Measurements from ENCODE around the gene MFSD6L. TPM values are rescaled to one million over a fixed set of nuclear protein-coding genes. Genes with fewer than 3 reads are reported as not detected.

MFSD6L gene
- total and polyA plus RNA-seq, 10 of the 15 experiments (the other 5 are each of a cell fraction or from before 2014, with no cell fraction given): 0.39 to 3.1 (median 1.1) TPM

- no peaks in the 10 kb centered on the region; a peak in 1 of 4 replicates for H3K27me3 ChIP-seq (replicated peaks in 1 of 2; ENCODE audit: control insufficient read depth in 2 of 2, insufficient read depth in 2 of 2, low read length in 1 of 2)
- 33% methylated on average over 12 of the region's 12 CpGs for WGBS (ENCODE audit: insufficient coverage, insufficient replicate concordance, low lambda C conversion rate, missing lambda C conversion rate)
- RAD21 ChIA-PET (ENCODE audit: unreplicated experiment): interaction anchor here (1.1 to 1.2 kb wide), 3 partner anchors 33 to 245 kb away, joined by 3 to 5 read pairs (median 5); no protein-coding TSS in a partner anchor
- in situ Hi-C loops (cut with MboI) (no loop called here), intact Hi-C loops (cut with micrococcal nuclease; ENCODE audit: unreplicated experiment) (loop anchor here (1.0 to 2.0 kb wide), 2 partner anchors 142 to 245 kb away; no protein-coding TSS in a partner anchor)
- H3K4me2 ChIP-seq (ENCODE audit: control insufficient read depth, insufficient read depth): no peak overlapping the region
- CTCF ChIA-PET: interaction anchor here (0.6 to 8.5 kb wide), 6 partner anchors 33 to 344 kb away, joined by 3 to 69 read pairs (median 14); no protein-coding TSS in a partner anchor
- H3K4me1 ChIP-seq (ENCODE audit: control insufficient read depth, insufficient read depth, low read length): no peaks in the 10 kb centered on the region
- no peak overlapping the region for H3K9ac ChIP-seq (ENCODE audit: control insufficient read depth, insufficient read depth, low read length)
- no peaks in the 10 kb centered on the region for H3K79me2 ChIP-seq (ENCODE audit: control insufficient read depth, insufficient read depth, low read length)
- H3K27ac ChIP-seq (ENCODE audit: control insufficient read depth, insufficient read depth): no peak overlapping the region
- H2AFZ ChIP-seq (ENCODE audit: control insufficient read depth, low read depth, low read length): no peak overlapping the region
- no peak for FAIRE-seq
- no peaks in the 10 kb centered on the region; the same call in 2 of the 3 replicates for H3K9me3 ChIP-seq (replicated peaks; ENCODE audit: control insufficient read depth, insufficient read depth, low read length)
- POLR2A ChIA-PET: no interaction called here
- no peak overlapping the region for H3K4me3 ChIP-seq
- H4K20me1 ChIP-seq (ENCODE audit: control insufficient read depth, insufficient read depth): no peaks in the 10 kb centered on the region
- DNase-seq (ENCODE audit: low read depth, low spot score): no peak
- no peak for TF ChIP-seq PML (IDR thresholded peaks at IDR 0.05; ENCODE audit: low read length)
- TF ChIP-seq CREM (IDR thresholded peaks at IDR 0.05; ENCODE audit: low read depth): peak; percentile 29; the same call in 1 of the 2 replicates
- TF ChIP-seq ZSCAN29 (IDR thresholded peaks at IDR 0.05): no peak
- no peak for TF ChIP-seq IKZF2 (IDR thresholded peaks at IDR 0.05)
- peak; percentile 90 for TF ChIP-seq ATF7 (IDR thresholded peaks at IDR 0.05; ENCODE audit: low read depth)
- no peak for TF ChIP-seq GATAD2B (conservative IDR thresholded peaks at IDR 0.05; ENCODE audit: low read depth)
- TF ChIP-seq JUND (IDR thresholded peaks at IDR 0.05; ENCODE audit: low read depth, low read length): peak; percentile 21; the same call in 1 of the 2 replicates
- no peak for TF ChIP-seq REST (IDR thresholded peaks at IDR 0.05; ENCODE audit: low read depth, low read length)
- no peak for TF ChIP-seq MLLT1 (IDR thresholded peaks at IDR 0.05)
- no peak for TF ChIP-seq ZNF622 (IDR thresholded peaks at IDR 0.05)
- no peak for TF ChIP-seq ZNF274 (IDR thresholded peaks at IDR 0.05; ENCODE audit: insufficient read depth, insufficient read length)
- no peak for TF ChIP-seq DPF2 (IDR thresholded peaks at IDR 0.05)
- no peak for TF ChIP-seq MEF2B (IDR thresholded peaks at IDR 0.05; ENCODE audit: partially characterized antibody, poor library complexity, severe bottlenecking)
- SMC1A ChIA-PET (ENCODE audit: uncharacterized antibody, unreplicated experiment): interaction anchor here (0.9 to 2.7 kb wide), 5 partner anchors 30 to 344 kb away, joined by 3 to 21 read pairs (median 5); no protein-coding TSS in a partner anchor
- no peak; the same call in 2 of the 3 replicates for ATAC-seq
- H3K36me3 ChIP-seq (ENCODE audit: control insufficient read depth in 2 of 2, insufficient read depth in 2 of 2, low read length in 1 of 2): no peaks in the 10 kb centered on the region
- no TSS peak for BruUV-seq (replicated peaks)
Observed at GRCh38 chr17:8753136-8753975, 45.8 kb downstream of the MFSD6L start.
